ENCODE data around the gene C16orf92. TPM values are rescaled to one million over a fixed set of nuclear protein-coding genes. Genes with fewer than 3 reads are reported as not detected.

Gene C16orf92
- total and polyA plus RNA-seq, 2 of the 13 experiments (the other 11 are each of a cell fraction or from before 2014, with no cell fraction given): not detected

DNA sequence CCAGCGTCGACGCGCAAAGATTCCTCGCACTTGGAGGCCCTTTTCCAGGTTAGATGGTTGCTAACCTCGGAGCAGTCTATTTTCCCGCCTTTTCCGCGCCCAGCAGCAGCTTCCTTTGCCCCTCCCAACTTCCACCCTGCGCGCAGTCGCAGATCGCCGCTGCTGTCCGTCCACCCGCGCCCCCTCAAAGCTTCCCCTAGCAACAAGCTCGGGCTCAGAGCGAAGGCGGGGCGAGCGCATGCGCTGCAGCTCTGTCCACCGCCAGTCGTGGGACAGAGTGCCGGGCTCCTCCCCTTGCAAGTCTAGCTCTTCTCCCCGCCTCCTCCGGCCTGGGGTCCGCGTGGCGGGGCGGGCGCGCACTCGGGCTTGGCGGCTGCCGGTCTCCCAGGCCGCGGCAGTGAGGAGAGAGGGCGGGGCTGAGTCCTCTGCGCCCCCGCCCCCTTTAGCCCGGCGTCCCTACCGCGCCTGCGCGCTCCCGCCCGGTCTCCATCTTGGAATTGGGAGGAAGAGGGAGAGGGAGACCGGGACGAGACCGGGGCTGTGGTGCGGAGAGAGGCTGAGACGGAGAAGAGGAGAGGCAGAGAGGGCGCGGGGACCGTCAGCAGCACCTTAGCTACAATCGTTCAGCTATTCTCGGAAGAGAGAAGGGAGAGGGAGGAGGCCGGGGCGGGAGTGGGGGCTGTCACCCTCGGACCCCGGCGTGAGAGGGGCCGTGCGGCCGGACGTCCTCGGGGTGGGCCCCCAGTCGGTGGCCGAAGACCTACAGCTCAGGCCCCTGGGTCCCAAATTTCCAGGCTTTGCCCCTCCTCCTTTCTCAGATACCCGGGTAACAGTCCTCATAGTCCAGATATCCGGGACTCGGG lies 49.4 kb upstream of the C16orf92 start, which contains the start of gene TAOK2 (continued):
- TF ChIP-seq ZNF430 (CRISPR knock-in tag; IDR thresholded peaks at IDR 0.05) (peak; percentile 90), MYC (CRISPR knock-in tag; IDR thresholded peaks at IDR 0.05; ENCODE audit: borderline replicate concordance) (peak; percentile 99), AGO2 (optimal IDR thresholded peaks at IDR 0.05; ENCODE audit: low read depth, low read length) (peak; percentile 97), ZNF543 (CRISPR knock-in tag; IDR thresholded peaks at IDR 0.05) (peak; percentile 71; the same call in 1 of the 2 replicates), GPN1 (CRISPR knock-in tag; IDR thresholded peaks at IDR 0.05; ENCODE audit: borderline replicate concordance) (no peak), ZMYM3 (CRISPR knock-in tag; IDR thresholded peaks at IDR 0.05) (peak; percentile 72; the same call in 1 of the 2 replicates), ISX (CRISPR knock-in tag; conservative IDR thresholded peaks at IDR 0.05) (peak; percentile 87; the same call in 1 of the 2 replicates), ARID2 (CRISPR knock-in tag; IDR thresholded peaks at IDR 0.05; ENCODE audit: borderline replicate concordance) (no peak), ZNF33B (CRISPR knock-in tag; IDR thresholded peaks at IDR 0.05) (0 out of 2 replicates have a peak, but pooled peaks have one; percentile 52), ATM (IDR thresholded peaks at IDR 0.05; ENCODE audit: borderline replicate concordance) (no peak), MTF1 (CRISPR knock-in tag; IDR thresholded peaks at IDR 0.05) (no peak), REL (CRISPR knock-in tag; conservative IDR thresholded peaks at IDR 0.05) (no peak; the same call in 1 of the 2 replicates), MAFK (conservative IDR thresholded peaks at IDR 0.05 in 1 of 2, IDR thresholded peaks at IDR 0.05 in 1 of 2; ENCODE audit: low read length in 2 of 2) (no peak), PHF5A (CRISPR knock-in tag; IDR thresholded peaks at IDR 0.05; ENCODE audit: low read depth, unreplicated experiment) (no peak), RCOR2 (CRISPR knock-in tag; IDR thresholded peaks at IDR 0.05) (no peak), PRPF4 (IDR thresholded peaks at IDR 0.05; ENCODE audit: low read depth, low read length, poor library complexity, severe bottlenecking) (no peak), ZNF674 (CRISPR knock-in tag; IDR thresholded peaks at IDR 0.05; ENCODE audit: low read depth) (peak; percentile 26; the same call in 1 of the 2 replicates), ZNF775 (CRISPR knock-in tag; IDR thresholded peaks at IDR 0.05; ENCODE audit: borderline replicate concordance) (peak; percentile 19; the same call in 1 of the 2 replicates), RFXANK (CRISPR knock-in tag; IDR thresholded peaks at IDR 0.05) (peak; percentile 96), RORA (CRISPR knock-in tag; IDR thresholded peaks at IDR 0.05) (no peak), GTF2F1 (IDR thresholded peaks at IDR 0.05; ENCODE audit: low read length) (no peak), HMG20B (CRISPR knock-in tag; conservative IDR thresholded peaks at IDR 0.05) (no peak), ETV5 (CRISPR knock-in tag; IDR thresholded peaks at IDR 0.05; ENCODE audit: borderline replicate concordance) (peak; percentile 54)
- TF ChIP-seq, protein P1, sequence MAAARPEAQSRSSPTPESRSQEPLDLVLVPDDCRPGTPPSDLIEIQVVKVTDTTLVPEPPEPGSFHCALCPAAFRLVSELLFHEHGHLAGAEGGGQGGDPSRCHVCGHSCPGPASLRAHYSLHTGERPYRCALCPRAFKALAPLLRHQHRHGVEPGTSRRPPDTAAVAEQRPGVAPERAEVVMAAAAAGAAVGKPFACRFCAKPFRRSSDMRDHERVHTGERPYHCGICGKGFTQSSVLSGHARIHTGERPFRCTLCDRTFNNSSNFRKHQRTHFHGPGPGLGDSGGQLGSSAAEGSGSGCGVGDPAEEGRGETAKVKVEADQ (CRISPR knock-in tag; IDR thresholded peaks at IDR 0.05; ENCODE audit: borderline replicate concordance): 0 out of 2 replicates have a peak, but pooled peaks have one; percentile 31
- TF ChIP-seq, protein P2, sequence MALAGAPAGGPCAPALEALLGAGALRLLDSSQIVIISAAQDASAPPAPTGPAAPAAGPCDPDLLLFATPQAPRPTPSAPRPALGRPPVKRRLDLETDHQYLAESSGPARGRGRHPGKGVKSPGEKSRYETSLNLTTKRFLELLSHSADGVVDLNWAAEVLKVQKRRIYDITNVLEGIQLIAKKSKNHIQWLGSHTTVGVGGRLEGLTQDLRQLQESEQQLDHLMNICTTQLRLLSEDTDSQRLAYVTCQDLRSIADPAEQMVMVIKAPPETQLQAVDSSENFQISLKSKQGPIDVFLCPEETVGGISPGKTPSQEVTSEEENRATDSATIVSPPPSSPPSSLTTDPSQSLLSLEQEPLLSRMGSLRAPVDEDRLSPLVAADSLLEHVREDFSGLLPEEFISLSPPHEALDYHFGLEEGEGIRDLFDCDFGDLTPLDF (CRISPR knock-in tag; IDR thresholded peaks at IDR 0.05): peak; percentile 92; the same call in 1 of the 2 replicates
- TF ChIP-seq, protein P3, sequence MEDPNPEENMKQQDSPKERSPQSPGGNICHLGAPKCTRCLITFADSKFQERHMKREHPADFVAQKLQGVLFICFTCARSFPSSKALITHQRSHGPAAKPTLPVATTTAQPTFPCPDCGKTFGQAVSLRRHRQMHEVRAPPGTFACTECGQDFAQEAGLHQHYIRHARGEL (CRISPR knock-in tag; IDR thresholded peaks at IDR 0.05): peak; percentile 77; the same call in 1 of the 2 replicates
- TF ChIP-seq, protein P4, sequence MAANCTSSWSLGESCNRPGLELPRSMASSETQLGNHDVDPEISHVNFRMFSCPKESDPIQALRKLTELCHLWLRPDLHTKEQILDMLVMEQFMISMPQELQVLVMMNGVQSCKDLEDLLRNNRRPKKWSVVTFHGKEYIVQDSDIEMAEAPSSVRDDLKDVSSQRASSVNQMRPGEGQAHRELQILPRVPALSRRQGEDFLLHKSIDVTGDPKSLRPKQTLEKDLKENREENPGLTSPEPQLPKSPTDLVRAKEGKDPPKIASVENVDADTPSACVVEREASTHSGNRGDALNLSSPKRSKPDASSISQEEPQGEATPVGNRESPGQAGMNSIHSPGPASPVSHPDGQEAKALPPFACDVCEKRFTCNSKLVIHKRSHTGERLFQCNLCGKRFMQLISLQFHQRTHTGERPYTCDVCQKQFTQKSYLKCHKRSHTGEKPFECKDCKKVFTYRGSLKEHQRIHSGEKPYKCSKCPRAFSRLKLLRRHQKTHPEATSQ (CRISPR knock-in tag; IDR thresholded peaks at IDR 0.05; ENCODE audit: borderline replicate concordance): peak; percentile 23; the same call in 1 of the 2 replicates
